AG09309 (cell line): ENCODE results near the gene TULP3.

Experiments used
- DNase-seq: peaks from one replicate; pipeline ENCODE4 v3.0.0-alpha.2; 2010; ENCODE audit warnings: low read depth
- H3K4me3 ChIP-seq: 2 replicates; pipeline ENCODE4 v1.5.1; 2011; ENCODE audit warnings: mild to moderate bottlenecking, low read depth, low read length, moderate library complexity; ENCODE audit not compliant: control insufficient read depth
- TF ChIP-seq, protein P1 (sequence below): IDR thresholded peaks from 2 replicates; pipeline ENCODE4 v1.5.1; 2011; ENCODE audit warnings: mild to moderate bottlenecking, low read depth, low read length, inconsistent platforms; ENCODE audit not compliant: insufficient read depth, control insufficient read depth; ENCODE audit errors: missing control alignments

TULP3 gene

DNA sequence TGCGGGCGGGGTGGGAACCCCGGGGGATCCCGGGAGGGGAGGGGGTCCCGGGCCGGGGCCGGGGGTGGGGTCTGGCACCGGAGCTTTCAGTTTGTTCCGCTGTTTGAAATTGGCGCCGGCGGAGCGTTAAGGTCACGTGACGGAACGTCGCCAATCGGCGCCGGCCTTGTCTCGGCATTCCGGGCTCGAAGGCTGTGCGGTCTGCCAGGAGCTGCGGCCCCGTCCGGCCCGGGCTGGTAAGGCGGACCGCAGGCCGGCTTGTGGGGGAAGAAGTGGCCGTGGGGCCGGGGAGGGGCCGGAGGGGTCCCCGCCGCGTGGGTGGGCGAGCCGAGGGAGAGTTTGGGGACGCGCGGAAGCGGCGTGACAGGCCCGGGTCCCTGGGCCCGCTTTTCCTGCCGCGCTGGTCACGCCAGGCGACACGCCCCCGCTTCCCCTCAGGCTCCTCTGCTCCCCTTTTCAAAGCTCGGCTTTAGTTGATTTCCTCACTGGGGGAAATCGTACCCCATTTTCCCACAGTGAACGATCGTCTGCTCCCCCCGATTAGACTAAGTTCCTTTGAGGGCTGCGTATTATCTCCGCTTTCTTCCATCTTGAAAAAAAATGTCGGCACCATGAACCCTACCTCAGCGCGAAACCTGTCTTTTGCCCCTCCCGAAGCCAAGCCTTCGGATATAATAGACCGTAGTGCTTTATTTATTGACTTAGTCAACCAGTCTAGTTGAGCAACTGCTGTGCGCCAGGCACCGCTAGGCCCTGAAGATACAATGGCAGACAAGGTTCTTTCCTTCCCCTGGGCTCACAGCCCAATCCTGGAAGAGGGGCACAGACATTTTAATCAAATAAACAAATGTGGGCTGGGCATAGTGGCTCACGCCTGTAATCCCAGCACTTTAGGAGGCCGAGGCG lies 13.4 kb upstream of the TULP3 start, which contains the start of the genes FOXM1 and RHNO1:
Gene FOXM1 (minus strand): TSS at position 128 of the 906 bp plus-strand sequence. CDS start 2,696 bp downstream, outside the sequence.
Gene RHNO1 (plus strand): TSS at position 177 of the 906 bp plus-strand sequence. CDS start 8,144 bp downstream, outside the sequence.
- TF ChIP-seq, protein P1, sequence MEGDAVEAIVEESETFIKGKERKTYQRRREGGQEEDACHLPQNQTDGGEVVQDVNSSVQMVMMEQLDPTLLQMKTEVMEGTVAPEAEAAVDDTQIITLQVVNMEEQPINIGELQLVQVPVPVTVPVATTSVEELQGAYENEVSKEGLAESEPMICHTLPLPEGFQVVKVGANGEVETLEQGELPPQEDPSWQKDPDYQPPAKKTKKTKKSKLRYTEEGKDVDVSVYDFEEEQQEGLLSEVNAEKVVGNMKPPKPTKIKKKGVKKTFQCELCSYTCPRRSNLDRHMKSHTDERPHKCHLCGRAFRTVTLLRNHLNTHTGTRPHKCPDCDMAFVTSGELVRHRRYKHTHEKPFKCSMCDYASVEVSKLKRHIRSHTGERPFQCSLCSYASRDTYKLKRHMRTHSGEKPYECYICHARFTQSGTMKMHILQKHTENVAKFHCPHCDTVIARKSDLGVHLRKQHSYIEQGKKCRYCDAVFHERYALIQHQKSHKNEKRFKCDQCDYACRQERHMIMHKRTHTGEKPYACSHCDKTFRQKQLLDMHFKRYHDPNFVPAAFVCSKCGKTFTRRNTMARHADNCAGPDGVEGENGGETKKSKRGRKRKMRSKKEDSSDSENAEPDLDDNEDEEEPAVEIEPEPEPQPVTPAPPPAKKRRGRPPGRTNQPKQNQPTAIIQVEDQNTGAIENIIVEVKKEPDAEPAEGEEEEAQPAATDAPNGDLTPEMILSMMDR: no peak
- H3K4me3 ChIP-seq: peak within 1 kb of the TSS; percentile 69
- DNase-seq: no peak

GRCh38 chr12:2877953-2878732 lies 12.5 kb upstream of the TULP3 start:
- H3K4me3 ChIP-seq: peak overlapping the region; percentile 69
- TF ChIP-seq, protein P1: no peak
- no peak for DNase-seq

DNA sequence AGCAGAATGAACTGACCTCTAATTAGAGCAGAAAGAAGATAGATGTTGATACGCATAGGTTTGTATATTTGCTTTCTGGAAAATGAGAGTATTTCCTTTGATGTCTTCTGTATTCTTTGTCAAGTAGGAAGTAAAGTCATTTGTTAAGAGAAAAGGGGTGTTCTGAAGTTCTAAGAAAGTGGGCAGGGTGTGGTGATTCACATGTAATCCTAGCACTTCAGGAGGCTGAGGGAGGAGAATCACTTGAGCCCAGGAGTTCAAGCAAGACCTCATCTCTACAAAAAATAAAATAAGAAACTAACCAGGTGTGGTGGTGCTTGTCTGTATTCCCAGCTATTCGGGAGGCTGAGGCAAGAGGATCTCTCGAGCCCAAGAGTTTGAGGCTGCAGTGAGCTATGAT lies 10.8 kb upstream of the TULP3 start:
- no peak for DNase-seq
- no peak overlapping the region for H3K4me3 ChIP-seq
- TF ChIP-seq, protein P1: no peak

- no peak for DNase-seq
- H3K4me3 ChIP-seq: no peak overlapping the region
- TF ChIP-seq, protein P1: no peak
Measured at GRCh38 chr12:2884810-2885209, 5.9 kb upstream of the TULP3 start.

DNA sequence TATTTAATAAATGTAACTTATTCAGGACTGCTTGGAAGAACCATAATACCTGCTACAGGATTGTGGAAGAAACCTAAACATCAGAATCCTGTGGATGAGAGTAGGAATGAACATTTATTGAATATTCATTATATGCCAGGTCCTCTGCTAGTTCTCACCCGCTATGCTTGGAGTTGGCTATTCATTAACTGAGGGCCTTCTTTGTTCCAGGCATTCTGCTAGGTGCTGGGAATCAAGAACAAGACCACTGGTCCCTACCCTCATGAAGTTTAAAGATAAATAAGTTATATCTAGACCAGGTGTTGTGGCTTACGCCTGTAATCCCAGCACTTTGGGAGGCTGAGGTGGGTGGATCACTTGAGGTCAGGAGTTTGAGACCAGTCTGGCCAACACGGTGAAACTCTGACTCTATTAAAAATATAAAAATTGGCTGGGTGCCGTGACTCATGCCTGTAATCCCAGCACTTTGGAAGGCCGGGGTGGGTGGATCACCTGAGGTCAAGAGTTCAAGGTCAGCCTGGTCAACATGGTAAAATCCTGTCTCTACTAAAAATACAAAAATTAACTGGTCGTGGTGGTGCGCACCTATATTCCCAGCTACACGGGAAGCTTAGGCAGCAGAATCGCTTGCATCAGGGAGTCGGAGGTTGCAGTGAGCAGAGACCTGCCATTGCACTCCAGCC lies 3.8 kb upstream of the TULP3 start:
- TF ChIP-seq, protein P1: no peak
- no peak overlapping the region for H3K4me3 ChIP-seq
- no peak for DNase-seq

DNA sequence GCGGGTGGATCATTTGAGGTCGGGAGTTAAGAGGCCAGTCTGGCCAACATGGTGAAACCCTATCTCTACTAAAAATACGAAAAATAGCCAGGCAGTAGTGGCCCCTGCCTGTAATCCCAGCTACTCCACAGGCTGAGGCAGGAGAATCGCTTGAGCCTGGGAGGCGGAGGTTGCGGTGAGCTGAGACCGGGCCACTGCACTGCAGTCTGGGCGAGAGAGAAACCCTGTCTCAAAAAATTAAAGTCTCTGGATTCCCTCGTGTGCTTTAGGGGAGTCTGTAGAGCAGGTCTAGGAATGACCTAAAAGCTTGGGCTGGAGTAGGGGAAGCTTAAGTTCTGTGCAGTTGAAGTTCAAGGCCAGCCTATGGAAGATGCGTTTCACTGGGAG lies 697 bp upstream of the TULP3 start:
- H3K4me3 ChIP-seq: peak overlapping the region; percentile 53
- TF ChIP-seq, protein P1: no peak
- DNase-seq: no peak
